Fibroblast of lung (primary cell): Measurements from ENCODE around the gene NLE1.

Source experiments
- CTCF ChIP-seq, 2 donors: IDR thresholded peaks in 1 of 2; conservative IDR thresholded peaks in 1 of 2; 1 replicate in 1 of 2; 2 replicates in 1 of 2; pipeline ENCODE4 v1.5.1; 2011 to 2012; ENCODE audit warnings: low read length in 2 of 2, control low read depth in 1 of 2, inconsistent platforms in 1 of 2, low read depth in 1 of 2, mild to moderate bottlenecking in 1 of 2
- EZH2 ChIP-seq: IDR thresholded peaks from 2 replicates; pipeline ENCODE4 v1.5.1; 2012; ENCODE audit warnings: low read length, control low read depth, mild to moderate bottlenecking; ENCODE audit errors: missing control alignments

DNA sequence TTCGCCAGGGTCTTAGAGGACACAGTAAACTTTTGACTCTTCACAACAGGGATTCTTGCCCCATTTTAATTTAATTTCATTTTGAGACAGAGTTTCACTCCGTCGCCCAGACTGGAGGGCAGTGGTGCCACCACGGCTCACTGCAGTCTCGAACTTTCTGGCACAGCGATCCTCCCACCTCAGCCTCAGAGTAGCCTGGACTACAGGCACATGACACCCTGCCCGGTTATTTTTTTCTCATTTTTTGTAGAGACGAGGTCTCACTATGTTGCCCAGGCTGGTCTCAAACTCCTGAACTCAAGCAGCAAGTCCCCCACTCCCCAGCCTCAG, 329 bp upstream of the NLE1 start:
- TF ChIP-seq CTCF (conservative IDR thresholded peaks at IDR 0.05 in 1 of 2, IDR thresholded peaks at IDR 0.05 in 1 of 2; ENCODE audit: low read depth in 1 of 2, low read length in 2 of 2): no peak
- TF ChIP-seq EZH2: no peak
